ENCODE results near the gene LPAR3.

DNA sequence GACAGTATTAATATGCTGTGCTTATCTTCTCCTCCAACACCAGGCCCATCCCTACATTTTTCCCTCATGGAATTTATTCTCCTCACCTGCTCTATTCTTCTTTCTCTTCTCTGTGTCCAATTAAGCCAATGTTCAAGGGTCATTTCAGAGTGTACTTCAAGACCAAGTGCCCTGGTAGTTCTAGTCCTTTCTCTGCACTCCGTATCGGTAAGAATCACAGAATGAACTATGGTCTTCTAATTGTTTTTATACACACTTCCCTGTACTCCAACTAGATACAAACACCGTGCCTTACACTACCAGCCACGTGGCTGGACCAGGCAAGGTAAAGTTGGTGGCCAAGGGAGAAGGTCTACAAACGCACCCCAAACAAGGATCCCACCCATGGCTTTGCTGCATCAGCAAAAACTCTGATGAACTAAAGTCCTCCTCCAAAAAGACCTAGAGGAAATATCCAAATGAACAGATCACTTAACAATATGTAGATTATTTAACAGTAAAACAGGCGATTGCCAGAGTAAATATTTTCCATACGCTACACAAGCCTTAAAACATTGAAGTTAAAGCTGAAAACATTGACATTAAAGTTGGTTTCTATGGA lies 40.1 kb upstream of the LPAR3 start:
- TF ChIP-seq CTCF (IDR thresholded peaks at IDR 0.05; ENCODE audit: insufficient read depth, low read length, poor library complexity, severe bottlenecking) (no peak), EZH2phosphoT487 (conservative IDR thresholded peaks at IDR 0.05; ENCODE audit: low read length) (no peak)

Measured in SU-DHL-6 (cell line).